Measurements from ENCODE around the gene MBOAT2.
A peak's percentile ranks its signal among the peaks of the same experiment; 100 is the strongest.
"Not testable (repeated sequence)": the region's sequence is repeated elsewhere in the genome, so short reads cannot be mapped to it uniquely, and the experiment has no call there.

MBOAT2 gene

DNA sequence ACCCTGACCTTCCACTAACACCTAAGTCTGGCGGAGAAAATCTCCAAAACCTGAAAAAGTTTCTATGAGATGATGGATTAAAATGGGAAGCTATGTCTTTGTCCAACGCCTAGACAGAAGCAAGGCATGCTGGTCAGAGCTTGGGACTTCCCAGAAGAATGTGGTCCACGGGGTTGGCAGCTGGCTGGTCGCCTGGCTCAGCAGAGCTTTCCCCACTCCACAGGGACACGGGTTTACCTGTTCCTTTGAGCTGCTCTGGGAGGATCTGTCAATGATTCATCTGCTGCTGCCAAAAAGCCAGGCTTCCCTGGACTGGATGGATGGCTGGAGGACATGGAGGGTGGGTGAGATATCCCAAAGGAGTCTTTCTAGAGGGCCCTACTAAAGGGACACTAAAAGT is 10.8 kb downstream of the MBOAT2 start:
- DNase-seq (ENCODE audit: low spot score), result peak; percentile 44

DNA sequence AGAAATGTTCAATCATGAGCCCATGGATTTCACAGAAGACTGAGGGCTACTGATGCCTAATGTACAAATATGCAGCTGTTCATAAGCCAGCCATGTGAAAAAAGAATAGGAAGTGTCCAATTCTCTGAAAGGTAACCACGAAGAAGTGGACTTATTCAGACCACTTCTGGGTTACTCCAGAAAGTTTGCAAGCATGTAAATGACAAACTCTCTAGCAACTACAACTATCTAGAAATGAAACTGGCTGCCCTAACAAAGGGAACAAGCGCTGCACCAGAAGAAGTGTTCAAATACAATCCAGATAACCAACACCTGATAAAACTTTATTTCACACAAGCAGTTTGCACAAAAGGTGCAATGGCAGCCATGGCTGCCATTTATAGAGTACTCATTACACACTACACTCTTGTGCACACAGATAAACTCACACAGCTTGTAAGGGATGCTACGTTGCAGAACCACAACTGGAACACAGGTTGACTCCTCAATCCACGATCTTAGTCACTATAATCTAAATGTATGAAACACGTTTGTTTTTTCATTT is 13.9 kb downstream of the MBOAT2 start:
- DNase-seq (ENCODE audit: low spot score), result no peak

DNA sequence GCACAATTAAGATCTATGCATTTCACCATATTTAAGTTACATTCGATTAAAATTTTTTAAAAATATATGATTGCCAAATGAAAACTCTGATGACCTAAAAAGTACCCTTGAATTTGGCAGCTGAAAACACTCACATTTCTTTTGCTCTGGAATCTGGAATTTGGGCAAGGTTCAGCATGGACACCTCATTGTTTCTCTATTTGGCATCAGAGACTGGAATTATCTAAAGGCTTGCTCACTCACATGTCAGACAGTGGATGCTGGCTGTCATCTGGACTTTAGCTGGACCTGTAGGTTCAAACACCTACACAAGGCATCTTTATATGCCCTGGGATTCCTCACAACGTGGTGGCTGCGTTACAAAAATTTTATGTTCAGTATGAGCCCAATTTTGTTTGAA is 16.1 kb downstream of the MBOAT2 start:
- DNase-seq (ENCODE audit: low spot score), result no peak

DNA sequence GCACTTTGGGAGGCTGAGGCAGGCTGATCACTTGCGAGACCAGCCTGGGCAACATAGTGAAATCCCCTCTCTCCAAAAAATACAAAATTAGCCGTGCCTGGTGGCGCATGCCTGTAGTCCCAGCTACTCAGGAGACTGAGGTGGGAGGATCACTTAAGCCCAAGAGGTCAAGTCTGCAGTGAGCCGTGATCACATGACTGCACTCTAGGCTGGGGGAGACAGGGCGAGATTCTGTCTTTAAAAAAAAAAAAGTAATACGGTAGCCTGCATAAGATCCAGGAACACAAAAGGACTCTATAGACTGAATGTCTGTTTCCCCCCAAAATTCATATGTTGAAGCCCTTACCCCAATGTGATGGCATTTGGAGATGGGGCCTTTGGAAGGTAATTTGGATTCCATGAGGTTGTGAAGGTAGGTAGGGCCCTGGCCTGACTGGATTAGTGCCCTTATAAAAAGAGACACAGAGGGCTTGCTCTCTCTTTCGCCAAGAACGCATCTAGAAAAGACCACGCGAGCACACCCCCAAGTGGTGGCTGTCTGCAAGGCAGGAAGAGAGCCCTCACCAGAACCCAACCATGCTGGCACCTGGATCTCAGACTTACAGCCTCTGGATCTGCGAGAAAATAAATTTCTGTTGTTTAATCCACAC is 17.0 kb downstream of the MBOAT2 start:
- DNase-seq (ENCODE audit: low spot score), result no peak

DNA sequence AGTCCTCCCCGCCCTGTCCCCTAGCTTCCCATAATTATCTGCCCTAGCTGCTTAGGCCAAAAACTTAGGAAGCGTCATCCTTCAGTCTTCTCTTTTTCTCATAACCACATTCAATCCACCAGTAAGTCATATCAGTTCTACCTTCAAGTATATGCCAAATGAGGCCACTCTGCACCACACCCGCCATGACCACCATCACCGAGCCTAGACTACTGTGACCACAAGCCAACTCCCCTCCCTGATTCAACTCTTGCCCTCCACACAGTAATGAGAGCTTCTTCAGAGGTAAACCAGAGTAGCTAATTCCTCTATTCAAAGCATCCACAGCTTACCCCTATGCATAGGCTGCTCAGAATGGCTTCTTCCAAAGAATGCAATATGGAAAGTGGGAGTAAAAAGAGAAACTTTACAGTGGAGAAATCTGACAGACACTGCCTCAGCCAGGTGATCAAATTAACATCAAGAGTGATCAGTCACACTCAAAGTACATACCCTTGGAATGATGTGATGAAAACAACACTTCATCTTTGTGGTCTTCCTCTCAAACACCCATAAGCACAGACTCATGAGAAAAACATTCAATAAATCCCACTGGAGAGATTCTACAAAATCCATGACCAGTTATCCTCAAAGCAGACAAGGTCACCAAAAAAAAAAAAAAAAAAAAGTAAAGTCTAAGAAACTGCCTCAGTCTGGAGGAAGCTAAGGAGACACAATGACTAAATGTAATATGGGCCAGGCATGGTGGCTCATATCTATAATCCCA is 17.7 kb downstream of the MBOAT2 start:
- peak; percentile 84 for DNase-seq (ENCODE audit: low spot score)

DNA sequence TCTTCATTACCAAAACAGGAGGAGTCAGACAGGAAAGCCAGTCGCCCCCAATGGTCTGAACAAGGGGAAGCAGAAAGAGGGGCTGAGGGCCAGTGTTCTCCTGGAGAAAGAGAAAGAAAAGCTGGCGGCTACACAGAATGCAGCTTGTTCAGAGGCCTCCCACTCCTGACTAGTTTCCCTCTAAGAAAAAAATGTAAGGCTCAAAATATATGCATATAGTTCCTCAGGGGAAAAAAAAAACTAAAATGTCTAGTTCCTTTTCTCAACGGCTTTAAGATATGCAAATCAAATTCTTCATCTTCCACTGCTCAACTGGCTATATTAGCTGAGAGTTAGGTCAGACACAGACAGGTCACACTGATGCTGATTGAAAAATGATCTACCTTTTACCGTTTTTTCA is 18.6 kb downstream of the MBOAT2 start:
- no peak for DNase-seq (ENCODE audit: low spot score)

DNA sequence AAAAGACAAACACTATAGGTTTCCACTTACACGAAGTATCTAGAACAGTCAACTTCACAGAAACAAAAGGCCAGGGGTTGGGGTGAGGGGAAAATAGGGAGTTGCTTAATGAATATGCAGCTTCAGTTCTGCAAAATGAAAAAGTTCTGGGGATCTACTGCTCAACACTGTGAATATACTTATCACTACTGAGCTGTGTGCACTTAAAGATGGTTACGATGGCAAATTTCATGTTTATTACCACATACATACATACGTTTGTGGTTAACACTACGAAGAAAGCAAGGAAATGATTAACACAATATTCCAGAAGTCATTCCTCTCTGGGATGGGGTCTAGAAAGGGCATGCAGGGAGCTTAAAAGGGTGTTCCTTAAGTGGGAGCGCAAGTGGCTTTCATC is 19.3 kb downstream of the MBOAT2 start:
- no peak for DNase-seq (ENCODE audit: low spot score)

DNA sequence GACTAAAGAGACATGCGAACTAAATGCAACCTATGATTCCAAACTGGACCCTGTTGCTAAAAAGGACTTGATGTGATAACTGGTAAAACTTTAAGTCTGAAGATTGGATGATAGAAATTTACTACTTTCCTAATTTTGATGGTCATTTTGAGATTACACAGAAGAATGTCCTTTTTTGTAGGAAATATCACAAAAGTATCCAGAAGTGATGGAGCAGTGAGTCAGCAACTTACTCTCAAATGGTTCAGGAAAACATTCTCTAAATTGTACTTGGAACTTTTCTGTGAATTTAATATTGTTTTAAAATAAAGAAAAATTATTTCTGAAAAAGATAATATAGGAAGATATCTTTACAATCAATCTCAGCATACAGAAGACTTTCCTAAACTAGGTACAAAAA is 19.9 kb downstream of the MBOAT2 start:
- DNase-seq (ENCODE audit: low spot score), result no peak

DNA sequence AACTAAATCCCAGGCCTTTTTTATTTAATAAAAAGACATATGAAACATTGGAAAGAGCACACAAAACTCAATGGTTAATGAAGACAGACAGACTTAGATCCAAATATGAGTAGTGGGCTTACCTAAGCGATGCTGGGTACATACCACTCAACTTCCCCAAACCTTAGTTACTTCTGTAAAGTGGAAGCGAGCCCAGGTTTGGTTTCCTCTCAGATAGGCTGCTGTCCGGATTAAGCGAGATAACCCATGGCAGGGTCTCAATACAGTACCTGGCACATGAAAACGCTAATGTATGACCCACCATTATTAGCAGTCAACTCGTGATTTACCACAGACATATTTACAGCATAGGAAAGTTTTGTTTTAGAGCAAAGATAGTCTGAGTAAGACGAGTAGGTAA is 21.6 kb downstream of the MBOAT2 start:
- DNase-seq (ENCODE audit: low spot score), result no peak

DNA sequence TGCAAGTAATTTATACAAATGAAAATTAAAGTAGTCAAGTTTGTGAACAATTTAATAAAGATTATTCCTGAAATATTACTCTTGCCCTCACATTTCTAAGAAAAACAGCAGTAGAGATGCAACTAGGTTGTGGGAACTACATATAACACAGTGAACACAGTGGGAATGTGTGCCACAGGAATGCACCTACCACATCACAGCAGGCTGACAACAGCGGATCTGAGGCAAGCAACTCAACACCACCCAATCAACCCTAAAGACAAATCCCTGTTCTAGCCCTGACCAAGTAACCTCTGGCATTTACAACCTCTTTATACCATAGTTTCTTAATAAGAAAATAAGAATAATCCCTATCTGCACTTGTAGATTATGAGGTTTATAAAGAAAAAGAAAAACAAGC is 23.4 kb downstream of the MBOAT2 start:
- DNase-seq (ENCODE audit: low spot score), result no peak

DNA sequence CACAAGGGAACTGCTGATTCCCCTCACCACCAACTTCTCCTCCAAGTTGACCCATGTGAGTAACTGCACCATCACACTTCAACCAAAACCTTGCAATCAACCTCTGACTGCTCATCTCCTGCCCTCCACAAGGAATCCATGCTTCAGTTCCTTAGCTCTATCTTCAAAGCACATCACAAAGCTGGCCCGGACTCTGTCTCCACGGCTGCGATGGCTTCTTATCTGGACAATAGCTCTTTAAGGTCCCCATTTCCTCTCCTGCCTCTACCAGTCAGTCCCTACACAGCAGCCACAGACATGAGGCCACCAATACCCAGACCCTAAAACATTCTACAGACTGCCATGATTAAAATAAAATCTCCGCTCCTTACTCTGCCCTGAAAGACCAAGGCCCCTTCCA is 25.7 kb downstream of the MBOAT2 start:
- DNase-seq (ENCODE audit: low spot score), result no peak

DNA sequence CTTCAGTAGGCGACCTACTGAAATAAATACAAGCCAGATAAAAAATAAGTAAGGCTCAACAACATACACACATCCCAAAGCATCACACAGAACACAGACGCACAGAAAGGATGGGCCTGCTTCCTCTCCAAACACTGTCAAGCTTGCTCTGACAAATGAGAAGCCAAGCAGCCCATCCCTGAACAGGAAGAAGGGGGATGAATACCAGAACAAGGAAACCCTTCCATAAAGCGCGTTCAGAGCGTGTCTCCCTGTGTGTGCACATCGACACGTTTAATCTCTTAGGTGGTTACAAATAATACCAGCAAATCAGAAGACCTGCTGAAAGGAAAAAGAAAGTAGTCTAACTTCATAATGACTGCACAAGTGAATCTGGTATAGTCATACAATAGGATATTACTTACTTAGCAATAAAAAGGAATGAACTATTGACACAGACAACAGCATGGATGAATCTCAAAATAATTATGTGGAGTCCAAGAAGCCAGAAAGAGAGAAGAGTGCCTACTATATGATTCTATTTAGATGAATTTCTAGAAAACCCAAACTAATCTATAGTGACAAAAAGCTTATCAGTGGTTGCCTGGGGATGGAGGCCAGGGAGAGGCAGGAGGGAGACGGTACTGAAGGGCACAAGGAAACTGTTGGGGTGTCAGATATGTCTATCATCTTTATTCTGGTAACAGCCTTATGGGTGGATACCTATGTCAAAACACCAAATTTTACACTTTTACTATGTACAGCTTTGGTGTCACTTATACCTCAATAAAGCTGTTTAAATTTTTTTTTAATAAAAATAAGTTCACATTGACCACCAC is 26.8 kb downstream of the MBOAT2 start:
- DNase-seq (ENCODE audit: low spot score), result no peak

DNA sequence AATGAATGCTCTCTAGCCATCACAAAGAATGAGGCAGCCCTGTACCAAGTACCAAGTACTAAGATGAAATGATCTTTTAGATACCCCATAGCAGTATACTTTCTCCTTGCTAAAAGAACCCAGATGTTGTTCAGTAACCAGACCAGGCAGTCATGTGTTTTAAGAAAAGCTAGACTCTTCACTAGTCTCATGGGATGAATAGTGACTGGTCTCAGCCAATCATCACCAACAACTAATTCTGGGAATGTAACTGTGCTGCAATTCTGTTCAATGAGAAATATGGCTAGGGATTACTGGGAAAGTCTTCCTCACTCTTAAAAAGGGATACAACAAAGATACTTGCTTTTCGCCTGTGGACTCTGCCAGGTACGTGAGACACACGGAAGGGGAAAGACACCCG is 29.5 kb downstream of the MBOAT2 start:
- no peak for DNase-seq (ENCODE audit: low spot score)

DNA sequence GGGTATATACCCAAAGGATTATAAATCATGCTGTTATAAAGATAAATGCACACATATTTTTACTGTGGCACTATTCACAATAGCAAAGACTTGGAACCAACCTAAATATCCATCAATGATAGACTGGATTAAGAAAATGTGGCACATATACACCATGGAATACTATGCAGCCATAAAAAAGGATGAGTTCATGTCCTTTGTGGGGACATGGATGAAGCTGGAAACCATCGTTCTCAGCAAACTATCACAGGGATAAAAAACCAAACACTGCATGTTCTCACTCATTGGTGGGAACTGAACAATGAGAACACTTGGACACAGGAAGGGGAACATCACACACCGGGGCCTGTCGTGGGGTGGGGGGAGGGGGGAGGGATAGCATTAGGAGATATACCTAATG is 30.5 kb downstream of the MBOAT2 start:
- not testable (repeated sequence) for DNase-seq (ENCODE audit: low spot score)

DNA sequence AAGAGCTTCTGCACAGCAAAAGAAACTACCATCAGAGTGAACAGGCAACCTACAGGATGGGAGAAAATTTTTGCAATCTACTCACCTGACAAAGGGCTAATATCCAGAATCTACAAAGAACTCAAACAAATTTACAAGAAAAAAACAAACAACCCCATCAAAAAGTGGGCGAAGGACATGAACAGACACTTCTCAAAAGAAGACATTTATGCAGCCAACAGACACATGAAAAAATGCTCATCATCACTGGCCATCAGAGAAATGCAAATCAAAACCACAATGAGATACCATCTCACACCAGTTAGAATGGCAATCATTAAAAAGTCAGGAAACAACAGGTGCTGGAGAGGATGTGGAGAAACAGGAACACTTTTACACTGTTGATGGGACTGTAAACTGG is 30.9 kb downstream of the MBOAT2 start:
- DNase-seq (ENCODE audit: low spot score), result not testable (repeated sequence)

DNA sequence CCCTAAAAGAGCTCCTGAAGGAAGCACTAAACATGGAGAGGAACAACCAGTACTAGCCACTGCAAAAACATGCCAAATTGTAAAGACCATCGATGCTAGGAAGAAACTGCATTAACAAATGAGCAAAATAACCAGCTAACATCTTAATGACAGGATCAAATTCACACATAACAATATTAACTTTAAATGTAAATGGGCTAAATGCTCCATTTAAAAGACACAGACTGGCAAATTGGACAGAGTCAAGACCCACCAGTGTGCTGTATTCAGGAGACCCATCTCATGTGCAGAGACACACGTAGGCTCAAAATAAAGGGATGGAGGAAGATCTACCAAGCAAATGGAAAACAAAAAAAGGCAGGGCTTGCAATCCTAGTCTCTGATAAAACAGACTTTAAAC is 34.1 kb downstream of the MBOAT2 start:
- DNase-seq (ENCODE audit: low spot score), result not testable (repeated sequence)

DNA sequence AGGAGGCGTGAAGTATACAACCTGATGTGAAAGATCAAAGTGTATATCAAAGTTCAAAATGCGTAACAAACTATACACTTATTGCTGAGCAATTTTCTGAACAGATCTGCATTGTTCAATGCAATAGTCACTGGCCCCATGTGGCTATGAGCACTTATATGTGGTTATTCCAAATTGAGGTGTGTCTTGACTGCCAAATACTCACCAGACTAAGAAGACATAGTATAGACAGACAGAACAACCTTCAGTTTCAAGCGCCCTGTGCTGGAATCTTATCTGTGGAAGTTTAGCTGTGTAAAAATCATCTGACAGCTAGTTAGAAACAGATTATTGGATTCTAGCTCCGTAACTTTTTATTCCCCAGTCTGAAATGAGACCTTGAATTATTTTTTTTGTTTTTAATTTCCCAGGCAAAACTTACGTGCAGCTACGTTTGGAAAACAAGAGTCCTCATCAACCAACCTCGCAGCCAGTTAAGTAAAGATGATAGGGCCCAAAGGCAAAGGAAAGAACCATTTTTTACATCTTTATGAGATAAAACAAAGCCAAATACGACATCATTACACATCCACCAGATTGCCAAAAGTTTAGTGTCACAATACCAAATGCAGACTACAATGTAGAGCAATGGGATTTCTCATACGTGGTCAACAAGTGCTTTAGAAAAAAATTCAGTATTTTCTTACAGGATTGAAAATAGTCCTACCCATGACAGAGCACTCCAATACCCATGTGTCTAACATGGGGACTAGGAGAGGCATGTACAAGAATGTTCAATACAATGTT is 37.2 kb downstream of the MBOAT2 start:
- peak; percentile 8 for DNase-seq (ENCODE audit: low spot score)

DNA sequence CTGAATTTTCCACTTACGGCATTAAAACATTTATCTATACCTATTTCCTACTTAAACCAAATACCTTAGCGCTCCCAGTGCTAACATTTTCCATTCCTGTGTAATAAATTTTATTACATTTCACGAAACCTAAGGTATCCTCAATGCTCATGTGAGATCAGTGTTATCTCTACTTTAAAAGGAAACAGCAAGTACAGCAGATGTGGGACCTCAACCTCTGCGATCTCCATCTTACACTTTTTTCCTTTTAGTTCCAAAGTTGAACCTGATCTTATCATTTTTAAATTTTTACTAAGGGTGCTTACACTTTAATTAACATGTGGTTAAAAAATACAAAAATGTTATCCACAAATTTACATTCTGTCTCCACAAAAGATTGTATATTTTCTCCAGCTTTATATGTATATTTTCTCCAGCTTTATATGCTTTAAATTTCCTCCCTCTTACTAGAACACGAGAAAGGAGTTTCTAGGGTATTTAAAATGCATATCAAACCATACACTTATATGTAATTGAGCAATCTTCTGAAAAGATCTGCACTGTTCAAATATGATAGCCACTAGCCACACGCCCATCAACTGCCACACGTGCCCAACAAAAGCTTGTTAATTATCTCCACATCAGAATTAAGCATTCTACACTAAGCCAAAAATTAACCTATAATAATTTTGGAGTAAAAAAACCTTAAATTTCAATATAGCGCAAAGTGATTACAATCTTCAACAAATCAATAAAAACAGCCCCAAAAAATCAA is 38.1 kb downstream of the MBOAT2 start:
- no peak for DNase-seq (ENCODE audit: low spot score)

DNA sequence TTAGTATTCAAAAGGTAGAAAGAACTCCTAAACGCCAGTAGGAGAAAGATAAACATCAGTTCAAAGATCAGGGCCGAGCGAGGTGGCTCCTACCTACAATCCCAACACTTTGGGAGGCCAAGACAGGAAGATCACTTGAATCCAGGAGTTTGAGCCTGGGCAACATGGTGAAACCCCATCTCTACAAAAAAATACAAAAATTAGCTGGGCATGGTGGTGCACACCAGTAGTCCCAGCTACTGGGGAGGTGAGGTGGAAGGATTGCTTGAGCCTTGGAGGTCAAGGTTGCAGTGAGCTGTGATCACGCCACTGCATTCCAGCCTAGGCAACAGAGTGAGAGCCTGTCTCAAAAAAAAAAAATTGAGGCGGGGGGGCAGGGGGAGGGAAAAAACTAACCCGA is 40.6 kb downstream of the MBOAT2 start:
- no peak for DNase-seq (ENCODE audit: low spot score)

DNA sequence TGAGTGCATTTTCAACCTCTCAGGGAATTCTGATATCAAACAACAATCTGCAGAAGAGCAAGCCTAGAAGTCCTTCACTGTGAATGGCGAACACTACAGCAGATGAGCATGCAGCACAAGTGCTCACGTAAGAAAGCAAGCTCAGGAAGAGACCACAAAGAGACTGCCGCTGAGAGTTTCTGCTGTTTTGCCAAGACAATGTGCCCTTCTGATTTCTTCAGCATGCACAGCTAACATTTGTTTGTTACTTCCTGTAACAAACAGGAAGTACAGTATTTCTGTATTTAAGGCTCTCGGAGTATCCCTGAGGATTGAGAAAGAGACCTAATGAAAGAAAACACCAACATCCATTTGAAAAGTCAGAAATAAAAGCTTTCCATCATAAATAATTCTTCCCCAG is 45.9 kb downstream of the MBOAT2 start:
- no peak for DNase-seq (ENCODE audit: low spot score)

DNA sequence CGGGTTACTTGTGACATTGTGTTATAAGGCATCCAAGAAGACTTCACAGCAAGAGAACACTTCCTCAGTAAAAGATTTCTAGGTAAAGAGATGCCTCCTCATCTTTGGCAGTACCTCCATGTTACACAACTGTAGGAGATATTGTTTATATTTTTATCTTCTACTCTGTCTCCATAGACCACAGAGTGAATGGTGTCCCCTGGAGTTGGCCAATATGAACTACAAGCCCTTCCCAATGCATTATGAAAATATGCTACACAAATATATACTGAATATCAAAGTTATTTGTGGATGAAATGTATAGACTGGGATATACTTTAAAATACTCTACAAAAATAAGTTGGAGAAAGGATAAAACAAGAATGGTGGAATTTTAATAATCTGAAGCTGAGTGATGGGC is 46.7 kb downstream of the MBOAT2 start:
- DNase-seq (ENCODE audit: low spot score), result no peak
